HG03442 (cell line): ENCODE data around the gene RPL14.
"Not testable (repeated sequence)": the region's sequence is repeated elsewhere in the genome, so short reads cannot be mapped to it uniquely, and the experiment has no call there.

Experiments used
- ATAC-seq: cut with Tn5 transposase; IDR thresholded peaks from one replicate; pipeline ENCODE4 v1.9.1; 2021; ENCODE audit warnings: mild to moderate bottlenecking, moderate library complexity; ENCODE audit not compliant: unreplicated experiment

RPL14 gene

GRCh38 chr3:40456940-40457823 is at the start of gene RPL14:
Gene RPL14 (plus strand): TSS chr3:40457339. CDS start chr3:40457472, 133 bp downstream.
- peak; percentile 59 for ATAC-seq

DNA sequence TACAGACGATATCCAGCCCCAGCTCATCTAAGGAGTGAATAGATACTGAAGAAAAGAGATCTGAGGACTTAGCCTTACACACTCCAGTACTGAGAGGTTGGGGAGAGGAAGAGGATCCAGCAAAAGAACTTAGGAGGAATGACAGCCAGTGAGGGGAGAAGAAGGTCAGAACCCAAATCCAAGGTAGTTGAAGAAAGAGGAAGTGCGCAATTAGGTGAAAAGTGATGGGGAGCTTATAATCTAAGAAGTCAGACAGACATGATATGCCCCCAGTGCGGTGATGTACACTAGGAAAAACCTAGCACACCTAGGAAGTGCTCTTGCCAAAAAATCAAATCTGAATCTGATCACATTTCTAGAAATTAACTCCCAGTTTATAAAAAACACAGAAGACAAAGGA is 49.5 kb upstream of the RPL14 start:
- ATAC-seq: no peak

DNA sequence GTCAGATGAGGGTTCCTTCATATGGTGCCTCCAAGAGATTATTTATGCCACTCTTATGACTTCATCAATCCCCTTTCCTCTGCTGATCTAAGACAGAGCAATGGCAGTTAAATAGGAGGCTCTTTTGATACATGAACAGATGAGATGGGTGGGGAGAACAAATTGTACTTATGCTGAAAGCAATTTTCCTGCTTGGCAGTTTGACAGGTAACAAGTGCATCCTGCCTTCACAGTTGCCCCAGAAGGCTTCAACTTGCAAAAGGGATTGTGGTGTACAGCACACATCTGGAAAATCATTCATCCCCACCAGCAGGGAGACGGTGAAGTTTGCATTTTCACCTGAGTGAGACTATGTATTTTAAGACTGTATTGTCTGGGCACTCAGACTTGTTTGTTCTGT is 42.9 kb upstream of the RPL14 start:
- no peak for ATAC-seq

GRCh38 chr3:40417845-40418543 is 39.1 kb upstream of the RPL14 start:
- no peak for ATAC-seq

DNA sequence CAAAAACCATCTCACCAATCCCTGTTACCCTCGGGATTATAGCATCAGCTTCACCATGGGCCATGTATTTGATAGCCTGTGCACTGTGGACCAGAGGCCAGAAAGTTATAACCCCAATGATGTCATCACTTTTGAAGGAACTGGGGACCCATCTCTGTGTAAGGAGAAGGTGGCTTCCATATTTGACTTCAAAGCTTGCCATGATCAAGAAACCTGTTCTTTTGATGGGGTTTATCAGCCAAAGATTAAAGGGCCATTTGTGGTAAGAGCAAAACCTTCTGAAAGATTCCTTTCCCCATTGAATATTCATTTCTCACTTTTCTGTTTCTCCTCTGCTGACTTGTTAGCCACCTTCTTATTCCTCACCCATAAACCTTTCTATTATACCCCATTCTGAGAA is 34.3 kb upstream of the RPL14 start:
- no peak for ATAC-seq

DNA sequence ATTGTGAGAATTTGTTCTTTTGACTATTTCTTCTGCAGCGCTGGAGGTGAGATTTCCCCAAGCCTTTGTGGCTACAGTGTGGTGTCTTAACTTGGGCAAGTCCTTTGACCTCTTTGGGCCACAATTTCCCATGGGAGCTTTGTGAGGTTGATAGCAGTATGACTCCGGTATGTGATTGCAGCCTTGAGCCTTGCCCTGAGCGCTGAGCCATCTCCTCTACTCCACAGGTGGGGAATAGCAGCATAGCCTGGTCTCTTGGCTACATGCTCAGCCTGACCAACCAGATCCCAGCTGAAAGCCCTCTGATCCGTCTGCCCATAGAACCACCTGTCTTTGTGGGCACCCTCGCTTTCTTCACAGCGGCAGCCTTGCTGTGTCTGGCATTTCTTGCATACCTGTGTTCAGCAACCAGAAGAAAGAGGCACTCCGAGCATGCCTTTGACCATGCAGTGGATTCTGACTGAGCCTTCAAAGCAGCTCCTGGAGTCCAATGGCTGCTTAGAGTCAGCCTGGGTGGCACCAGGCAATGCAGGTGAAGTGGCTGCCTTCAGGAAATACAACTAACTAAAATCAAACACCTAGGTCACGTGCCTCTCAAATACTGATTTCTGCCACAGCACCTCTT is 30.0 kb upstream of the RPL14 start:
- no peak for ATAC-seq

- ATAC-seq: no peak
Measured at GRCh38 chr3:40432793-40433192, 24.3 kb upstream of the RPL14 start.

- ATAC-seq: no peak
Measured at GRCh38 chr3:40437889-40438288, 19.2 kb upstream of the RPL14 start.

- no peak for ATAC-seq
Measured at GRCh38 chr3:40445062-40445461, 12.1 kb upstream of the RPL14 start.

DNA sequence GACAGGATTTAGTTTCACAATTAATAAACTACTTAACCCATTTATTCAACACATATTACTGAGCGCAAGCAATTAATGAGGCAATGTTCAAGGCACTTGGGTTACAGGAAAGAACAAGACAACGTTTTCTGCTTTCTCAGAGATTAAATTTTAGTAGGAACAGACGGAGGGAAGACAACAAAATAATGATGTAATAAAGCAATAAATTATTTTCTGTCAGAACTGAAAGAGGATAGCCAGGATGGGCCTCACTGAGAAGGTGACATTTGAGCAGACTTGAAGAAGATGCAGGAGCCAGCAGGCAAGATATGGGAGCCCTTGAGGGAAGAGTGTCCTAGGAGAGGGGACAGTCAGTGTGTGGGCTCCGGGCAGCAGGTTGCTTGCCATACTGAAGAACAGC is 11.3 kb upstream of the RPL14 start:
- no peak for ATAC-seq

- no peak for ATAC-seq
Measured at GRCh38 chr3:40450438-40450837, 6.7 kb upstream of the RPL14 start.

DNA sequence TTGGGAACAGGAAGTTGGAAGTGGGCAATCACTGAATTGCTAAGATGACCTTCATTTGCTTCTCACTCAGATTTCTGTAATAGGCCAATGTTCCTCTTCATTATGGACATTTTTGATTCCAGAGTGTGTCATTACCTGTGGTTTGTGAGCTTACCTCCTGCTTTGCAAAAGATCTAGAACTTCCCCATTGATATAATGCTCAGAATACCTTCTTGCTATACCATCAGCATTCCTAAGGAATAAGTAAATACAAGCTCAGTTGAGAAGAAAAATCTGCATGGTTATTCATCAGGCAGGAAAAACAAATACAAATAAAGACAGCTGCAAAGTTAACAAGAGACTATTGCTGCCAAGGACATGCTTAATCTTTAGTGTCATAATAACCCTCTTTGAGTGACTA is 5.6 kb upstream of the RPL14 start:
- no peak for ATAC-seq

- no peak for ATAC-seq
Measured at GRCh38 chr3:40452057-40452456, 5.1 kb upstream of the RPL14 start.

- no peak for ATAC-seq
Measured at GRCh38 chr3:40452562-40452875, 4.6 kb upstream of the RPL14 start.

DNA sequence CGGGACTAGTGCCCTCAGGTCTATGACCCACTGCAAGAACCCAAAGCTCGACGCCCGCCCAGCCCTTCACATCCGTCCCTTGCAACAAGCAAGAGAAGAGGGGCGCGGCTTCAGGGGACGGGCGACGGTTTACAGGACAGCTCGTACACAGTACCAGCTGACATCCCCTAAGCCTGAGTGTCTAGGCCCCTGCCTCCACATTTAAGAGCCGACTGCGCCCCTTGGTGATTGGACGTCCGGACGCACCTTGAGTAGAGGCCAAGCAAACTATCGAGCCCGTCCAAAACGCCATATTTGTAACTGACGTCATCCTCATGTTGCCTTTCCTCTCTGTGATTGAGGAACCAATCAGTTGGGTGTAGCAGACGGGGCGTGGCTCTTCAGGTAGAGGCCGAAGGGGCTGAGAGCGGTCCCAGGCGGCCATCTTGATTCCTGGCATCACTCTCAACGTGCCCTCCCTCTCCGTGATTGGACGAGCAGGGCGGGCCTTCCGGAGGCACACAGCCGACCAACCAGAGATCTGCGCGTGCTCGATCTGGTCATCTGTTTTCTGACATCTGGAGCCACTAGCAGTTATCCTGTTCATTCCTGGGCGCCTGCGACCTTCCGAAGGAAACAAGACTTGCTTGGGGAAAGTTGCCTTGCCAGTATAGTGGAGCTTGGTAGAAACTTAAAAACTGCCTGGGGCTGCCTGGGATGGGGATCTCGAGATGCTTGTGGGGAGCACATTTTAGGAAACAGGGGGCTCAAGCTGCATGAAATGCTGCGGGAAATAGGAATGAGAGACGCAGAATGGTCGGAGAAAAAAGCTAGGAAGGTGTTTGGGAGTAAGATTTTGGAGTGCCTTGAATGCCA is 4.0 kb upstream of the RPL14 start:
- ATAC-seq: peak; percentile 95

- ATAC-seq: no peak
Measured at GRCh38 chr3:40453933-40454332, 3.2 kb upstream of the RPL14 start.

DNA sequence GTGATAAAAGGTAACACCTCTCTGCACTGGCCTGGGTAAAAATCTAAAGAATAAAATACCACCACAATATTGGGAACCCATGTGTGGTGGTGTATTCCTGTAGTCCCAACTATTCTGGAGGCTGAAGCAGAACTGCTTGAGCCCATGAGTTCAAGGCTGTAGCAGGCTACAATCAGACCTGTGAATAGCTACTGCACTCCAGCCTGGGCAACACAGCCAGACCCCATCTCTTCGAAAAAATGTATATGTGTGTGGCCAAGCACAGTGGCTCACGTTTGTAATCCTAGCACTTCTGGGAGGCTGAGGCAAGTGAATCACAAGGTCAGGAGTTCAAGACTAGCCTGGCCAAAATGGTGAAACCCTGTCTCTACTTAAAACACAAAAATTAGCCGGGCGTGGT is 1.8 kb upstream of the RPL14 start:
- ATAC-seq: no peak

DNA sequence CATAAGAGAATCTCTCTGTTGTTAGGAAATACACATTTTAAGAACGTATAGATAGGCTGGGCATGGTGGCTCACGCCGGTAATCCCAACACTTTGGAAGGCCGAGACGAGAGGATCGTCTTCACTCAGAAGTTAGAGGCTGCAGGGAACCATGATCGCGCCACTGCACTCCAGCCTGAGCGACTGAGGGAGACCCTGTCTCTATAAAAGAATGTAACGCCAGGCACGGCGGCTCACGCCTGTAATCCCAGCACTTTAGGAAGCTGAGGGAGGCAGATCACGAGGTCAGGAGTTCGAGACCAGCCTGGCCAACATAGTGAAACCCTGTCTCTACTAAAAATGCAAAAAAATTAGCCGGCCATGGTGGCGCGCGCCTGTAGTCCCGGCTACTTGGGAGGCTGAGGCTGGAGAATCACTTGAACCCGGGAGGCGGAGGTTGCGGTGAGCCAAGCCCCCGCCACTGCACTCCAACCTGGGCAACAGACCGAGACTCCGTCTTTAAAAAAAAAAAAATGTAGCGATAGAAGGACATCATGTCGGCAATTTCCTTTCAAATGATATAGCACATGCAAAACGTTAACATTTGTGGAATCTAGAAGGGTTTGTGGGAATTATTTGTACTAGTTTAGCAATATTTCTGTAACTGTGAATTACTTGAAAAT is 730 bp upstream of the RPL14 start:
- no peak for ATAC-seq

DNA sequence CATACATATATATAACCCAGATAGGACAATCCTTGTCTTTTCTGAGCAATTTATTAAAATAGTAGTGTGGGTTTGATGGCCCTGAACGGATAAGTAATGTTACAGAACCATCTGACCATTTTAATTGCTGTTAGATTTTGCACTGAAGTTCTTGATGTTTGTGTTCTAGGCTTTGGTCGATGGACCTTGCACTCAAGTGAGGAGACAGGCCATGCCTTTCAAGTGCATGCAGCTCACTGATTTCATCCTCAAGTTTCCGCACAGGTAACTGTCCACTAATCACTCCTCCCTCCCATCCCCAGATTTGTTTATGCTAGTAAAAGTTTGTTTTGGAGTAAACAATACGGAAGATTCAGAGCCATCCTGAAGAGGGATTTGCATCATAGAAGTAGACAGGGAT is 1.3 kb downstream of the RPL14 start:
- ATAC-seq: no peak

- ATAC-seq: not testable (repeated sequence)
Measured at GRCh38 chr3:40460481-40460880, 3.3 kb downstream of the RPL14 start.

DNA sequence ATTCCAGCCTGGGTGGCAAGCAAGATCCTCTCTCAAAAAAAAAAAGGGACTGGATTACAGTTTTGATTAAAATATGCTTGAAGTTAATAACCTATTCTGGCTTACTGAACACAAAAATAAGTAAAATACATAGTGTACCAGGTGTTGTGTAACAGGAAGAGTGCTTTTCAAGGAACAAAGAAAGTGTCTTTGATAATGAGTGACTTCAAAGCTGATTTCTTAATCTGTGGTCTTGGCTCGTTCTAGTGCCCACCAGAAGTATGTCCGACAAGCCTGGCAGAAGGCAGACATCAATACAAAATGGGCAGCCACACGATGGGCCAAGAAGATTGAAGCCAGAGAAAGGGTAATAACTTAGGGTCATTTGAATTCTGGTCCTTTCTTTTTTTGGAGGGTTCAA is 4.0 kb downstream of the RPL14 start:
- no peak for ATAC-seq
